ENCODE data around the gene SCFD1.

The SCFD1 gene

GRCh38 chr14:30751646-30752416 is 129.7 kb downstream of the SCFD1 start:
- no peak for DNase-seq (ENCODE audit: low read depth)
- no peak overlapping the region for H3K4me3 ChIP-seq (ENCODE audit: control insufficient read depth, low read depth, low read length)
- no peak for TF ChIP-seq CTCF (IDR thresholded peaks at IDR 0.05; ENCODE audit: control insufficient read depth, insufficient read depth, low read depth, low read length, missing control alignments)

GRCh38 chr14:30753452-30753851 is 131.3 kb downstream of the SCFD1 start:
- TF ChIP-seq CTCF (IDR thresholded peaks at IDR 0.05; ENCODE audit: control insufficient read depth, insufficient read depth, low read depth, low read length, missing control alignments), result no peak
- H3K4me3 ChIP-seq (ENCODE audit: control insufficient read depth, low read depth, low read length), result no peak overlapping the region
- DNase-seq (ENCODE audit: low read depth), result no peak

GRCh38 chr14:30754778-30755177 is 132.7 kb downstream of the SCFD1 start:
- DNase-seq (ENCODE audit: low read depth), result no peak
- no peak overlapping the region for H3K4me3 ChIP-seq (ENCODE audit: control insufficient read depth, low read depth, low read length)
- no peak for TF ChIP-seq CTCF (IDR thresholded peaks at IDR 0.05; ENCODE audit: control insufficient read depth, insufficient read depth, low read depth, low read length, missing control alignments)

- no peak for TF ChIP-seq CTCF (IDR thresholded peaks at IDR 0.05; ENCODE audit: control insufficient read depth, insufficient read depth, low read depth, low read length, missing control alignments)
- DNase-seq (ENCODE audit: low read depth), result no peak
Measured at GRCh38 chr14:30756594-30756993, 134.5 kb downstream of the SCFD1 start.

GRCh38 chr14:30757082-30757481 is 135.0 kb downstream of the SCFD1 start:
- no peak for TF ChIP-seq CTCF (IDR thresholded peaks at IDR 0.05; ENCODE audit: control insufficient read depth, insufficient read depth, low read depth, low read length, missing control alignments)
- no peak overlapping the region for H3K4me3 ChIP-seq (ENCODE audit: control insufficient read depth, low read depth, low read length)

More at GRCh38 chr14:30756594-30756993, 134.5 kb downstream of the SCFD1 start:
- H3K4me3 ChIP-seq (ENCODE audit: control insufficient read depth, low read depth, low read length), result no peak overlapping the region

GRCh38 chr14:30759172-30760125 is 137.3 kb downstream of the SCFD1 start:
- DNase-seq (ENCODE audit: low read depth), result no peak
- no peak for TF ChIP-seq CTCF (IDR thresholded peaks at IDR 0.05; ENCODE audit: control insufficient read depth, insufficient read depth, low read depth, low read length, missing control alignments)
- no peak overlapping the region for H3K4me3 ChIP-seq (ENCODE audit: control insufficient read depth, low read depth, low read length)

More at GRCh38 chr14:30757082-30757481, 135.0 kb downstream of the SCFD1 start:
- DNase-seq (ENCODE audit: low read depth), result no peak

Data from AG09309 (cell line).